ENCODE data around the gene TSSC4.

DNA sequence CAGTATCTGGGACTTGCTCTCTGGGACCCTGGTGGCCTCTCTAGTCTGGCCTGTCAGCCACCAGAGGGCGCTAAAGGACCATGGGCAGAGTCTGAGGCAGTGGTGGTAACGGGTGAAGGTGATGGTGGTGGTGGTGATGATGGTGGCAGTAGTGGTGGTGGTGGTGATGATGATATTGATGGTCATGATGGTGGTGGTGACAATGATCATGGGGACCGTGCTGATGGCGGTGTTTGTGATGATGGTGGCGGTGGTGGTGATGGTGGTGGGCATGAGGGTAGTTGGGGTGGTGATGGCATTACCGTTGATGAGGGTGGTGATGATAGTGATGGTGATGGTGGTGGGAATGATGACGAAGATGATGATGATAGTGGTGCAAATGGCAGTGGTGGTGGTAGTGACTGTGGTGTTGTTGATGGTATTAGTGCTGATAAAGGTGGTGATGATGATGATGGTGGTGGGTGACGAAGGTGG is 27.8 kb downstream of the TSSC4 start:
- no peak for TF ChIP-seq POLR2A (IDR thresholded peaks at IDR 0.05)
- TF ChIP-seq, protein P1, sequence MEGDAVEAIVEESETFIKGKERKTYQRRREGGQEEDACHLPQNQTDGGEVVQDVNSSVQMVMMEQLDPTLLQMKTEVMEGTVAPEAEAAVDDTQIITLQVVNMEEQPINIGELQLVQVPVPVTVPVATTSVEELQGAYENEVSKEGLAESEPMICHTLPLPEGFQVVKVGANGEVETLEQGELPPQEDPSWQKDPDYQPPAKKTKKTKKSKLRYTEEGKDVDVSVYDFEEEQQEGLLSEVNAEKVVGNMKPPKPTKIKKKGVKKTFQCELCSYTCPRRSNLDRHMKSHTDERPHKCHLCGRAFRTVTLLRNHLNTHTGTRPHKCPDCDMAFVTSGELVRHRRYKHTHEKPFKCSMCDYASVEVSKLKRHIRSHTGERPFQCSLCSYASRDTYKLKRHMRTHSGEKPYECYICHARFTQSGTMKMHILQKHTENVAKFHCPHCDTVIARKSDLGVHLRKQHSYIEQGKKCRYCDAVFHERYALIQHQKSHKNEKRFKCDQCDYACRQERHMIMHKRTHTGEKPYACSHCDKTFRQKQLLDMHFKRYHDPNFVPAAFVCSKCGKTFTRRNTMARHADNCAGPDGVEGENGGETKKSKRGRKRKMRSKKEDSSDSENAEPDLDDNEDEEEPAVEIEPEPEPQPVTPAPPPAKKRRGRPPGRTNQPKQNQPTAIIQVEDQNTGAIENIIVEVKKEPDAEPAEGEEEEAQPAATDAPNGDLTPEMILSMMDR (IDR thresholded peaks at IDR 0.05), result peak; percentile 84 to 96 (median 95)
